ENCODE data around the gene AFDN. TPM values are rescaled to one million over a fixed set of nuclear protein-coding genes. Genes with fewer than 3 reads are reported as not detected.

The AFDN gene
- total RNA-seq, 1 donor from 2014 or later, result 102 TPM

DNA sequence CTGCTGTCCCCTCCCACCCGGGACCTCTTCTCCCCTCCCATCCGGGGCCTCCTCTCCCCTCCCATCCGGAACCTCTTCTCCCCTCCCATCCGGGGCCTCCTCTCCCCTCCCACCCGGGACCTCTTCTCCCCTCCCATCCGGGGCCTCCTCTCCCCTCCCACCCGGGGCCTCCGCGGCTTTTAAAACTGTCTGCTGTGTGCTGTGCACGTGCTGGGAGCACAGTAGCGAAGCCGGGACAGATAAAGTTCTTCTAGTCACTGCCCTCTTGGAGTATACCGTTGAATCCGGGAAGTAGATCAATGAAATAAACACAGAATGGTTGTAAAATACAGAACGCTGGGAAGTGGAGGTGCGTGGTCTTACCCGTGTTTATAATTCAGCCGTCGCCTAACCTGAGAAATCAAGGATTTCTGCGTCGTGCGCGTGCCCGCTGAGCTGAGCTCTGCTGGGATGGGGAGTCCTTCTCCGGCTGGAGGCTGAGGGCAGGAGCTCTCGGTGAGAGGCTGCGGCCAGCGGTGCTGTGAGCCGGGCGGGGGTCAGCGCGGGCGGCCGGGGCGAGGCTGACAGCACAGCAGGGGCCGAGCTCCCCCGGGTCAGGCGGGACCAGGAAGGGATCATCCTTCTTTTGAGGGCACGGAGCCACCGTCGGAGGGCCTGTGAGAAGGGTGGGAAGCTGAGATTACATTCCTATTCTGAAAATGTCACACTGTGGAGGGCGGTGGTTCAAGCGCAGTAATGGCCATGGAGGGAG lies 151.2 kb downstream of the AFDN start:
- no peaks in the 10 kb centered on the region for H3K9me3 ChIP-seq
- no peaks in the 10 kb centered on the region for H3K4me1 ChIP-seq
- intact Hi-C loops (cut with DNase I), result no loop called here
- no peaks in the 10 kb centered on the region for H3K27me3 ChIP-seq
- H3K27ac ChIP-seq, result no peak overlapping the region
- DNase-seq (ENCODE audit: low spot score in 2 of 2), result no peak
- TF ChIP-seq, protein P1, sequence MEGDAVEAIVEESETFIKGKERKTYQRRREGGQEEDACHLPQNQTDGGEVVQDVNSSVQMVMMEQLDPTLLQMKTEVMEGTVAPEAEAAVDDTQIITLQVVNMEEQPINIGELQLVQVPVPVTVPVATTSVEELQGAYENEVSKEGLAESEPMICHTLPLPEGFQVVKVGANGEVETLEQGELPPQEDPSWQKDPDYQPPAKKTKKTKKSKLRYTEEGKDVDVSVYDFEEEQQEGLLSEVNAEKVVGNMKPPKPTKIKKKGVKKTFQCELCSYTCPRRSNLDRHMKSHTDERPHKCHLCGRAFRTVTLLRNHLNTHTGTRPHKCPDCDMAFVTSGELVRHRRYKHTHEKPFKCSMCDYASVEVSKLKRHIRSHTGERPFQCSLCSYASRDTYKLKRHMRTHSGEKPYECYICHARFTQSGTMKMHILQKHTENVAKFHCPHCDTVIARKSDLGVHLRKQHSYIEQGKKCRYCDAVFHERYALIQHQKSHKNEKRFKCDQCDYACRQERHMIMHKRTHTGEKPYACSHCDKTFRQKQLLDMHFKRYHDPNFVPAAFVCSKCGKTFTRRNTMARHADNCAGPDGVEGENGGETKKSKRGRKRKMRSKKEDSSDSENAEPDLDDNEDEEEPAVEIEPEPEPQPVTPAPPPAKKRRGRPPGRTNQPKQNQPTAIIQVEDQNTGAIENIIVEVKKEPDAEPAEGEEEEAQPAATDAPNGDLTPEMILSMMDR (IDR thresholded peaks at IDR 0.05), result no peak
- no peak overlapping the region for H3K4me3 ChIP-seq
- H3K36me3 ChIP-seq, result no peaks in the 10 kb centered on the region

DNA sequence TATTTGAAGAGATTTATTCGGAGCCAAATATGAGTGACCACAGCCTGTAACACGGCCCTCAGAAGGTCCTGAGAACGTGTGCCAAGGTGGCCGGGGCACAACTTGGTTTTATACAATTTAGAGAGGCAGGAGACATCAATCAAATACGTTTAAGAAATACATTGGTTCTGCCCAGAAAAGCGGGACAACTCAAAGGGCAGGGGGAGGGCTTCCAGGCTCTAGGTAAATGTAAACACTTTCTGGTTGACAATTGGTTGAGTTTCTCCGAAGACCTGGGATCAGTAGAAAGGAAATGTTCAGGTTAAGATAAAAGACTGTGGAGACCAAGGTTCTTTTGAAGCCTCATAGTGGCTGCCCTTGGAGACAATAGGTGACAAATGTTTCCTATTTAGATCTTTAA lies 151.9 kb downstream of the AFDN start:
- H3K4me3 ChIP-seq, result no peak overlapping the region
- no peaks in the 10 kb centered on the region for H3K36me3 ChIP-seq
- no peak overlapping the region for H3K27ac ChIP-seq
- no peak for DNase-seq (ENCODE audit: low spot score in 2 of 2)
- TF ChIP-seq, protein P1 (IDR thresholded peaks at IDR 0.05), result no peak
- no peaks in the 10 kb centered on the region for H3K4me1 ChIP-seq
- intact Hi-C loops (cut with DNase I), result no loop called here
- H3K9me3 ChIP-seq, result no peaks in the 10 kb centered on the region
- H3K27me3 ChIP-seq, result no peaks in the 10 kb centered on the region

DNA sequence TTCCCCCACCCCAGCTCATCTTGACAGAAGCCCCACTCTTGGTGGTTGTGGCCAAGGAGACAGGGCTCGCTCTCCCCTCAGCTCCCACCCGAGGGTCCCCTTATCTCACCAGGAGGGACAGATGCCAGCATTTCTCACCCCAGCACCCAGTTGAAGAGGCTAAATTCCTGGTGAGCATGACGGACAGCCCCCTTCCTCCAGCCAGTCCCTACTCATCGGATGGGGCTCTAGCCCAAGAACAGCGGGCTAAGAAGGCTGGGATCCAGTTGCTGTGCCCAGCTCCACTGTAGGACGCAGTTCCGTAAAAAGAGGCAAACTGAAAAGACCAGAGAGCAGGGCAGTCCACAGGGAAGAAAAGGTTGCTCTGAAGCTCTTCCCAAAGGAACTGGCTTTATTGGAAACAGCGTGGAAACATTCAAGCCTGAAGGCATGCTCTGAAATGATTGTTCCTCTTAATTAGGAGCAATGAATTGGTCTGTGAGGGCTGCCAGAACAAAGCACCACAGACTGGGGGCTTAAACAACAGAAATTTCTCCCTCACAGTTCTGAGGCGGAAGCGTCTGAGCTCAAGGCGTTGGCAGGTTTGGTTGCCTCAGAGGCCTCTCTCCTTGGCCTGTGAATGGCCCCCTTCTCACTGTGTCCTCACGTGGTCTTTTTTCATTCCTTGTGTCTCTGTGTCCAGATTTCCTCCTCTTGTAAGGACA lies 152.9 kb downstream of the AFDN start:
- H3K36me3 ChIP-seq, result no peaks in the 10 kb centered on the region
- TF ChIP-seq, protein P1 (IDR thresholded peaks at IDR 0.05), result no peak
- no peaks in the 10 kb centered on the region for H3K27me3 ChIP-seq
- H3K4me1 ChIP-seq, result no peaks in the 10 kb centered on the region
- no peaks in the 10 kb centered on the region for H3K9me3 ChIP-seq
- no peak overlapping the region for H3K27ac ChIP-seq
- H3K4me3 ChIP-seq, result no peak overlapping the region
- no peak for DNase-seq (ENCODE audit: low spot score in 2 of 2)
- intact Hi-C loops (cut with DNase I), result no loop called here

DNA sequence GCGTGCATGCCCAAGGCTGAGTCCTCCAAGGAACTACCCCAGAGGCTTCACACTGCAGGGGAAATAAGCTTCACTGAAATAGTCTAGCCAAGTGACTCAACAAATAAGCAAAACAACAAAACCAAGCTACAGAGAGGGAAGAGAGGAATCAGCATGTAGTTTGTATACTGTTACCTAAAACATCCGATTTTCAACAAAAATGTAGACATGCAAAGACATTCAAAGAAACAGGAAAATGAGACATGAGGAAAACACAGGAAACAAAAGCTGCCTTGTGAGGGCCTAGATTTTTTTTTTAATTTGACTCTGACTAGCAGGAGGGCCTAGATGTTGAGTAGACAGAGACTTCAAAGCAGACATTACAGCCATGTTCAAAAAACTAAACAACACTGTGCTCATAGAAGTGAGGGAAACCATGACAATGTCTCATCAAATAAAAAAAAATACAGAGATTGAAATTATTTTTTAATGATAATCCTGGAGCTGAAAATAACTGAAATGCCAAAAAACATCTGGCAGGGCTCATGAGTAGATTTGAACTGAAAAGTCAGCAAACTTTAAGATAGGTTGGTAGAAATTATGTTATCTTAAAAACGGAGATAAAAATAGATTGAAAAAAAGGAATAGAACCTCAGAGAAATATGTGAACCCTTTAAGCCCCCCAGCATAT lies 154.3 kb downstream of the AFDN start:
- Histone ChIP-seq H3K27me3 (no peaks in the 10 kb centered on the region), H3K36me3 (no peaks in the 10 kb centered on the region), H3K4me1 (no peaks in the 10 kb centered on the region), H3K9me3 (no peaks in the 10 kb centered on the region), H3K4me3 (no peak overlapping the region), H3K27ac (no peak overlapping the region)
- TF ChIP-seq, protein P1 (IDR thresholded peaks at IDR 0.05), result no peak
- no peak for DNase-seq (ENCODE audit: low spot score in 2 of 2)
- intact Hi-C loops (cut with DNase I), result no loop called here

DNA sequence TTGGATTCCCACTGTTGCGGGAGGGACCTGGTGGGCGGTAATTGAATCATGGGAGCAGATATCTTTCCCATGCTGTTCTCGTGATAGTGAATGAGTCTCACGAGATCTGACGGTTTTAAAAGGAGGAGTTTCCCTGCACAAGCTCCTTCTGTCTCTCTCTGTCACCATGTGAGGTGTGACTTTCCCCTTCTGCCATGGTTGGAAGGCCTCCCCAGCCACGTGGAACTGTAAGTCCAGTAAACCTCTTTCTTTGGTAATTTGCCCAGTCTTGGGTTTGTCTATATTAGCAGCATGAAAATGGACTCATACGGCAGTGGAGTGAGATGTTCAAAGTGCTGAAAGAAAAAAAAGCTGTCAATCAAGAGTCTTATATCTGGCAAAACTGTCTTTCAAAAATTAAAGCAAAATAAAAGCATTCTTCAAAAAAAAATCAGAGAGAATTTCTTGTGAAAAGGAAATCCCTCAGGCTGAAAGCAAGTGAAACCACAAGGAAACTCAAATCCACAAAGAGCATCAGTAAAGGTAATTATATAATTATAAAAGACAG lies 155.3 kb downstream of the AFDN start:
- TF ChIP-seq, protein P1 (IDR thresholded peaks at IDR 0.05), result no peak
- no peaks in the 10 kb centered on the region for H3K9me3 ChIP-seq

More for the DNA sequence above, 155.3 kb downstream of the AFDN start:
- no peaks in the 10 kb centered on the region for H3K4me1 ChIP-seq
- no peak overlapping the region for H3K27ac ChIP-seq
- H3K27me3 ChIP-seq, result no peaks in the 10 kb centered on the region
- DNase-seq (ENCODE audit: low spot score in 2 of 2), result no peak
- intact Hi-C loops (cut with DNase I), result no loop called here
- no peak overlapping the region for H3K4me3 ChIP-seq
- H3K36me3 ChIP-seq, result no peaks in the 10 kb centered on the region

All from ascending aorta (tissue), 2 donors.